GM23338 (cell line): ENCODE results near the gene TCEAL8. TPM values are rescaled to one million over a fixed set of nuclear protein-coding genes. Genes with fewer than 3 reads are reported as not detected.

Source experiments
- ATAC-seq: fragments of 200-7000 bp; cut with Tn5 transposase; 3 replicates; pipeline ENCODE4 v1.9.1; 2020
- DNase-seq: peaks from one replicate; pipeline ENCODE4 v3.0.0-alpha.2; 2015; ENCODE audit warnings: low spot score
- H2AFZ ChIP-seq: fragments of 200-600 bp; sonication (generic); 2 replicates; pipeline ENCODE4 v1.8.0; 2016; ENCODE audit warnings: antibody characterized with exemption, mild to moderate bottlenecking, moderate library complexity
- H3F3A ChIP-seq: fragments of 200-600 bp; sonication (generic); replicated peaks from 2 replicates; pipeline ENCODE4 v1.8.0; 2017; ENCODE audit warnings: antibody characterized with exemption, mixed run types, low read depth
- H3K27ac ChIP-seq: fragments of 200-600 bp; sonication (generic); 2 replicates; pipeline ENCODE4 v1.6.1; 2016; ENCODE audit warnings: low read depth
- H3K27me3 ChIP-seq: fragments of 200-600 bp; sonication (generic); 2 replicates; pipeline ENCODE4 v1.8.0; 2016; ENCODE audit warnings: mild to moderate bottlenecking, mixed run types, moderate library complexity; ENCODE audit not compliant: insufficient read depth
- H3K36me3 ChIP-seq: fragments of 200-600 bp; sonication (generic); 2 replicates; pipeline ENCODE4 v1.8.0; 2016; ENCODE audit warnings: mild to moderate bottlenecking; ENCODE audit not compliant: insufficient read depth
- H3K4me1 ChIP-seq: fragments of 200-600 bp; sonication (generic); 2 replicates; pipeline ENCODE4 v1.8.0; 2016; ENCODE audit warnings: mild to moderate bottlenecking, moderate library complexity; ENCODE audit not compliant: insufficient read depth
- H3K4me2 ChIP-seq: fragments of 200-600 bp; sonication (generic); 2 replicates; pipeline ENCODE4 v1.7.1; 2017; ENCODE audit warnings: mixed run types
- H3K4me3 ChIP-seq: fragments of 200-600 bp; sonication (generic); 2 replicates; pipeline ENCODE4 v1.6.1; 2016; ENCODE audit warnings: mixed run types
- H3K79me2 ChIP-seq: fragments of 200-600 bp; sonication (generic); replicated peaks from 2 replicates; pipeline ENCODE4 v1.8.0; 2017; ENCODE audit warnings: mild to moderate bottlenecking; ENCODE audit not compliant: insufficient read depth
- H3K9me2 ChIP-seq: fragments of 200-600 bp; sonication (generic); 2 replicates; pipeline ENCODE4 v1.8.0; 2017; ENCODE audit not compliant: insufficient read depth
- H4K20me1 ChIP-seq: fragments of 200-600 bp; sonication (generic); replicated peaks from 2 replicates; pipeline ENCODE4 v1.8.0; 2017; ENCODE audit warnings: mild to moderate bottlenecking; ENCODE audit not compliant: insufficient read depth
- H3K27ac Mint-ChIP-seq: 2 replicates; pipeline ENCODE4 v1.8.0; 2020; ENCODE audit warnings: inconsistent platforms, mild to moderate bottlenecking, moderate library complexity, mixed read lengths
- H3K27me3 Mint-ChIP-seq: 3 replicates; pipeline ENCODE4 v1.8.0; 2022; ENCODE audit warnings: low read depth, mild to moderate bottlenecking, moderate library complexity, mixed read lengths, inconsistent platforms; ENCODE audit not compliant: insufficient read depth, poor library complexity
- H3K36me3 Mint-ChIP-seq: 3 replicates; pipeline ENCODE4 v1.8.0; 2021; ENCODE audit warnings: low read depth, mild to moderate bottlenecking, inconsistent platforms, moderate library complexity, mixed read lengths
- H3K4me1 Mint-ChIP-seq: 3 replicates; pipeline ENCODE4 v1.8.0; 2020; ENCODE audit warnings: mild to moderate bottlenecking, inconsistent platforms, mixed read lengths
- H3K4me3 Mint-ChIP-seq: 3 replicates; pipeline ENCODE4 v1.8.0; 2021; ENCODE audit warnings: moderate library complexity, mild to moderate bottlenecking, inconsistent platforms, mixed read lengths
- H3K9me3 Mint-ChIP-seq: 3 replicates; pipeline ENCODE4 v1.8.0; 2020; ENCODE audit warnings: moderate library complexity, mild to moderate bottlenecking, inconsistent platforms, mixed read lengths
- EZH2phosphoT487 ChIP-seq: fragments of 200-600 bp; sonication (generic); IDR thresholded peaks from one replicate; pipeline ENCODE4 v1.8.1; 2018; ENCODE audit warnings: antibody characterized with exemption; ENCODE audit not compliant: unreplicated experiment
- NANOG ChIP-seq: IDR thresholded peaks from 2 replicates; pipeline ENCODE4 v1.6.1; 2016; ENCODE audit warnings: antibody characterized with exemption, borderline replicate concordance
- POLR2AphosphoS5 ChIP-seq: IDR thresholded peaks from 2 replicates; pipeline ENCODE4 v1.6.1; 2016; ENCODE audit warnings: antibody characterized with exemption, low read depth
- STAT1 ChIP-seq: IDR thresholded peaks from one replicate; pipeline ENCODE4 v1.6.1; 2016; ENCODE audit warnings: antibody characterized with exemption; ENCODE audit not compliant: unreplicated experiment
- ZNF114 ChIP-seq: fragments of 250-450 bp; sonication (Bioruptor Pico); IDR thresholded peaks from 2 replicates; pipeline ENCODE4 v1.5.0; 2020; ENCODE audit warnings: mild to moderate bottlenecking, moderate library complexity
- polyA plus RNA-seq: library from polyadenylated mRNA; unstranded; fragments of >200 nt; fragmentation: Nextera tagmentation; extraction: Ambion mirVana; gene quantifications from 2 replicates; pipeline ENCODE4 v1.2.1, GENCODE V29; 2016
- total RNA-seq: library from RNA; depleted of rRNA; stranded (reverse); fragments of >200 nt; shearing (Covaris generic); gene quantifications from 2 replicates; pipeline ENCODE4 v1.2.3, GENCODE V29; 2014
- TF ChIP-seq, protein P1 (sequence below): IDR thresholded peaks from one replicate; pipeline ENCODE4 v1.6.1; 2018; ENCODE audit warnings: antibody characterized with exemption; ENCODE audit not compliant: unreplicated experiment
- TF ChIP-seq, protein P2 (sequence below): fragments of 250-450 bp; sonication (Bioruptor Pico); IDR thresholded peaks from 2 replicates; pipeline ENCODE4 v1.5.0; 2020; ENCODE audit warnings: mild to moderate bottlenecking, moderate library complexity

TCEAL8 gene
- total and polyA plus RNA-seq, 2 experiments from 2014 or later = 105 to 168 TPM

DNA sequence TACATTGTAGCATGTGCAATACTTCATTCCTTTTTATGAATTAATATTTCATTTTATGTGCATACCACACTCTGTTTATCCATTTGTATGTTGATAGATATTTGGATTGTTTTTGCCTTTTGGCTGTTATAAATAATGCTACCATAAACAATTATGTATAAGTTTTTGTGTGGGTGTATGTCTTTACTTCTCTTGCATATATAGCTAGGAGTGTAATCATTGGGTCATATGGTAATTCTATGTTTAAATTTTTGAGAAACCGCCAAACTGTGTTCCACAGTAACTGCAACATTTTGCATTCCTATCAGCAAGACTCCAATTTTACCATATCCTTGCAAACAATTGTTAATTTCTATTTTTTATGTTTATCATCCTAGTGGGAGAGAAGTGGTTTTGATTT, 24.7 kb upstream of the TCEAL8 start:
- Mint-ChIP-seq H3K4me1 (peaks cover 24% of the 10 kb centered on the region), H3K4me3 (no peak overlapping the region), H3K27me3 (peaks cover 9% of the 10 kb centered on the region), H3K27ac (no peak overlapping the region), H3K36me3 (peaks cover 3% of the 10 kb centered on the region; the same call in 1 of the 3 replicates), H3K9me3 (peaks cover 17% of the 10 kb centered on the region)
- H3K27ac ChIP-seq = no peak overlapping the region
- no peak overlapping the region for H3K4me2 ChIP-seq
- no peak overlapping the region for H2AFZ ChIP-seq
- peaks cover 3% of the 10 kb centered on the region; the same call in 1 of the 2 replicates for H3K27me3 ChIP-seq
- ATAC-seq = no peak
- H3K4me3 ChIP-seq = no peak overlapping the region
- peaks cover 7% of the 10 kb centered on the region for H3K4me1 ChIP-seq
- no peak for DNase-seq
- TF ChIP-seq, protein P1, sequence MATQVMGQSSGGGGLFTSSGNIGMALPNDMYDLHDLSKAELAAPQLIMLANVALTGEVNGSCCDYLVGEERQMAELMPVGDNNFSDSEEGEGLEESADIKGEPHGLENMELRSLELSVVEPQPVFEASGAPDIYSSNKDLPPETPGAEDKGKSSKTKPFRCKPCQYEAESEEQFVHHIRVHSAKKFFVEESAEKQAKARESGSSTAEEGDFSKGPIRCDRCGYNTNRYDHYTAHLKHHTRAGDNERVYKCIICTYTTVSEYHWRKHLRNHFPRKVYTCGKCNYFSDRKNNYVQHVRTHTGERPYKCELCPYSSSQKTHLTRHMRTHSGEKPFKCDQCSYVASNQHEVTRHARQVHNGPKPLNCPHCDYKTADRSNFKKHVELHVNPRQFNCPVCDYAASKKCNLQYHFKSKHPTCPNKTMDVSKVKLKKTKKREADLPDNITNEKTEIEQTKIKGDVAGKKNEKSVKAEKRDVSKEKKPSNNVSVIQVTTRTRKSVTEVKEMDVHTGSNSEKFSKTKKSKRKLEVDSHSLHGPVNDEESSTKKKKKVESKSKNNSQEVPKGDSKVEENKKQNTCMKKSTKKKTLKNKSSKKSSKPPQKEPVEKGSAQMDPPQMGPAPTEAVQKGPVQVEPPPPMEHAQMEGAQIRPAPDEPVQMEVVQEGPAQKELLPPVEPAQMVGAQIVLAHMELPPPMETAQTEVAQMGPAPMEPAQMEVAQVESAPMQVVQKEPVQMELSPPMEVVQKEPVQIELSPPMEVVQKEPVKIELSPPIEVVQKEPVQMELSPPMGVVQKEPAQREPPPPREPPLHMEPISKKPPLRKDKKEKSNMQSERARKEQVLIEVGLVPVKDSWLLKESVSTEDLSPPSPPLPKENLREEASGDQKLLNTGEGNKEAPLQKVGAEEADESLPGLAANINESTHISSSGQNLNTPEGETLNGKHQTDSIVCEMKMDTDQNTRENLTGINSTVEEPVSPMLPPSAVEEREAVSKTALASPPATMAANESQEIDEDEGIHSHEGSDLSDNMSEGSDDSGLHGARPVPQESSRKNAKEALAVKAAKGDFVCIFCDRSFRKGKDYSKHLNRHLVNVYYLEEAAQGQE = no peak
- TF ChIP-seq STAT1 (no peak), ZNF114 (CRISPR knock-in tag) (no peak), NANOG (no peak), POLR2AphosphoS5 (no peak), EZH2phosphoT487 (no peak)
- TF ChIP-seq, protein P2, sequence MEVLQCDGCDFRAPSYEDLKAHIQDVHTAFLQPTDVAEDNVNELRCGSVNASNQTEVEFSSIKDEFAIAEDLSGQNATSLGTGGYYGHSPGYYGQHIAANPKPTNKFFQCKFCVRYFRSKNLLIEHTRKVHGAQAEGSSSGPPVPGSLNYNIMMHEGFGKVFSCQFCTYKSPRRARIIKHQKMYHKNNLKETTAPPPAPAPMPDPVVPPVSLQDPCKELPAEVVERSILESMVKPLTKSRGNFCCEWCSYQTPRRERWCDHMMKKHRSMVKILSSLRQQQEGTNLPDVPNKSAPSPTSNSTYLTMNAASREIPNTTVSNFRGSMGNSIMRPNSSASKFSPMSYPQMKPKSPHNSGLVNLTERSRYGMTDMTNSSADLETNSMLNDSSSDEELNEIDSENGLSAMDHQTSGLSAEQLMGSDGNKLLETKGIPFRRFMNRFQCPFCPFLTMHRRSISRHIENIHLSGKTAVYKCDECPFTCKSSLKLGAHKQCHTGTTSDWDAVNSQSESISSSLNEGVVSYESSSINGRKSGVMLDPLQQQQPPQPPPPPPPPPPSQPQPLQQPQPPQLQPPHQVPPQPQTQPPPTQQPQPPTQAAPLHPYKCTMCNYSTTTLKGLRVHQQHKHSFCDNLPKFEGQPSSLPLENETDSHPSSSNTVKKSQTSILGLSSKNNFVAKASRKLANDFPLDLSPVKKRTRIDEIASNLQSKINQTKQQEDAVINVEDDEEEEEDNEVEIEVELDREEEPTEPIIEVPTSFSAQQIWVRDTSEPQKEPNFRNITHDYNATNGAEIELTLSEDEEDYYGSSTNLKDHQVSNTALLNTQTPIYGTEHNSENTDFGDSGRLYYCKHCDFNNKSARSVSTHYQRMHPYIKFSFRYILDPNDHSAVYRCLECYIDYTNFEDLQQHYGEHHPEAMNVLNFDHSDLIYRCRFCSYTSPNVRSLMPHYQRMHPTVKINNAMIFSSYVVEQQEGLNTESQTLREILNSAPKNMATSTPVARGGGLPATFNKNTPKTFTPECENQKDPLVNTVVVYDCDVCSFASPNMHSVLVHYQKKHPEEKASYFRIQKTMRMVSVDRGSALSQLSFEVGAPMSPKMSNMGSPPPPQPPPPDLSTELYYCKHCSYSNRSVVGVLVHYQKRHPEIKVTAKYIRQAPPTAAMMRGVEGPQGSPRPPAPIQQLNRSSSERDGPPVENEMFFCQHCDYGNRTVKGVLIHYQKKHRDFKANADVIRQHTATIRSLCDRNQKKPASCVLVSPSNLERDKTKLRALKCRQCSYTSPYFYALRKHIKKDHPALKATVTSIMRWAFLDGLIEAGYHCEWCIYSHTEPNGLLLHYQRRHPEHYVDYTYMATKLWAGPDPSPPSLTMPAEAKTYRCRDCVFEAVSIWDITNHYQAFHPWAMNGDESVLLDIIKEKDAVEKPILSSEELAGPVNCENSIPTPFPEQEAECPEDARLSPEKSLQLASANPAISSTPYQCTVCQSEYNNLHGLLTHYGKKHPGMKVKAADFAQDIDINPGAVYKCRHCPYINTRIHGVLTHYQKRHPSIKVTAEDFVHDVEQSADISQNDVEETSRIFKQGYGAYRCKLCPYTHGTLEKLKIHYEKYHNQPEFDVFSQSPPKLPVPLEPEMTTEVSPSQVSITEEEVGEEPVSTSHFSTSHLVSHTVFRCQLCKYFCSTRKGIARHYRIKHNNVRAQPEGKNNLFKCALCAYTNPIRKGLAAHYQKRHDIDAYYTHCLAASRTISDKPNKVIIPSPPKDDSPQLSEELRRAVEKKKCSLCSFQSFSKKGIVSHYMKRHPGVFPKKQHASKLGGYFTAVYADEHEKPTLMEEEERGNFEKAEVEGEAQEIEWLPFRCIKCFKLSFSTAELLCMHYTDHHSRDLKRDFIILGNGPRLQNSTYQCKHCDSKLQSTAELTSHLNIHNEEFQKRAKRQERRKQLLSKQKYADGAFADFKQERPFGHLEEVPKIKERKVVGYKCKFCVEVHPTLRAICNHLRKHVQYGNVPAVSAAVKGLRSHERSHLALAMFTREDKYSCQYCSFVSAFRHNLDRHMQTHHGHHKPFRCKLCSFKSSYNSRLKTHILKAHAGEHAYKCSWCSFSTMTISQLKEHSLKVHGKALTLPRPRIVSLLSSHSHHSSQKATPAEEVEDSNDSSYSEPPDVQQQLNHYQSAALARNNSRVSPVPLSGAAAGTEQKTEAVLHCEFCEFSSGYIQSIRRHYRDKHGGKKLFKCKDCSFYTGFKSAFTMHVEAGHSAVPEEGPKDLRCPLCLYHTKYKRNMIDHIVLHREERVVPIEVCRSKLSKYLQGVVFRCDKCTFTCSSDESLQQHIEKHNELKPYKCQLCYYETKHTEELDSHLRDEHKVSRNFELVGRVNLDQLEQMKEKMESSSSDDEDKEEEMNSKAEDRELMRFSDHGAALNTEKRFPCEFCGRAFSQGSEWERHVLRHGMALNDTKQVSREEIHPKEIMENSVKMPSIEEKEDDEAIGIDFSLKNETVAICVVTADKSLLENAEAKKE (CRISPR knock-in tag) = no peak
- no peaks in the 10 kb centered on the region for H3F3A ChIP-seq
- no peaks in the 10 kb centered on the region for H4K20me1 ChIP-seq
- no peaks in the 10 kb centered on the region for H3K9me2 ChIP-seq
- H3K79me2 ChIP-seq = no peaks in the 10 kb centered on the region
- no peaks in the 10 kb centered on the region for H3K36me3 ChIP-seq
